ENCODE results near the gene LOXL3. TPM values are rescaled to one million over a fixed set of nuclear protein-coding genes. Genes with fewer than 3 reads are reported as not detected.
A peak's percentile ranks its signal among the peaks of the same experiment; 100 is the strongest.

The LOXL3 gene
- total and polyA plus RNA-seq, 2 of the 8 experiments (the other 6 are each of a cell fraction or from before 2014, with no cell fraction given), result 22.4 to 27.2 TPM

DNA sequence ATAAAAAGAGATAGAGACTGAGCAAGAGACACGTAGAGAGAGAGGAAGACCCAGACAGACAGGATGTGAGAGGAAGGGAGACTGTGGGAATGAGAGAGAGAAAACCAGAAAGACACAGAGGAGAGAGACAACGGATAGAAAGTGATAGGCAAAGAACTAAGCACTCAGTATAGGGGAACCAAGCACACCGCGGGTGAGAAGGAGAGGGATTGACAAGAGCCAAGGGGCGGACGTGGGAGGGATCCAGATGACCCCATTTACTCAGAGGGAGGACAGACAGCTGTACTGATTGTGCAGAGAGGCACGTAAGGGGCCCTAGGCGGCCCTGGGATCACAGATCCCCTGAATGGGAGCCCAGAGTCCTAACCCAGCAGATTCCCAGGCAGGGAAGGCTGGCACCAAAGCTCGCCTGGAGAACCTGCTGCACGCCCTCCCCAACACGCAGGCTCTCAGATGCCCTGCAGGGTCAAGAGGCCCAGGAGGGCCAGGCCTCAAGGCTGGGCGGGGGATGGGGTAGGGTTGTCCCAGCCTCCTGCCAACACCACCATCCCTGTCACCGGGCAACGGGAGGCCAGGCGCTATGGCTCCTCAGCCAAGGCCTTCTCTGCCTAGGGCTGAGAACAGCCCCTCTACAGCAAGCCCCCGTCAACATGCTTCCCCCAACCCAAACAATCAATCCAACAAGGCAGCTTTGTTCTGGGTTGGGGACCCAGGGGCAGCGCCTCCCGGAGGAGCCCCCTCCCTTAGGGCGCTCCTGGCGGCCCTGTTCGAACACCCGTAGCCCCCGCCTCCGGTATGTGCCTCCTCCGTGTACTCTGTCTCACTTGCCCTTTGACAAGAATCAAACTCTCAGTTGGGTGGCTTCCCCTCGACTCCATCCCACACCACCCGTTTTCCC is 579 bp downstream of the LOXL3 start (continued):
- TF ChIP-seq RNF2 (IDR thresholded peaks at IDR 0.05; ENCODE audit: borderline replicate concordance, low read depth, low read length, missing control alignments, poor library complexity, severe bottlenecking) (no peak), MAFK (IDR thresholded peaks at IDR 0.05; ENCODE audit: low read depth, low read length) (no peak), HDAC2 (IDR thresholded peaks at IDR 0.05; ENCODE audit: borderline replicate concordance in 1 of 2, low read depth in 2 of 2, low read length in 2 of 2) (0 out of 4 replicates have a peak, but pooled peaks of 1 of the 2 experiments have one; percentile 17), NRF1 (IDR thresholded peaks at IDR 0.05; ENCODE audit: low read depth, low read length) (no peak), CHD2 (IDR thresholded peaks at IDR 0.05; ENCODE audit: low read length) (no peak), SUZ12 (IDR thresholded peaks at IDR 0.05; ENCODE audit: low read length) (peak; percentile 23; the same call in 1 of the 2 replicates), SIRT6 (IDR thresholded peaks at IDR 0.05; ENCODE audit: low read length) (no peak), TAF1 (IDR thresholded peaks at IDR 0.05; ENCODE audit: low read depth, low read length) (0 out of 2 replicates have a peak, but pooled peaks have one; percentile 4), RBBP5 (IDR thresholded peaks at IDR 0.05; ENCODE audit: borderline replicate concordance, low read depth, low read length) (0 out of 2 replicates have a peak, but pooled peaks have one; percentile 54), SIN3A (conservative IDR thresholded peaks at IDR 0.05 in 1 of 2, IDR thresholded peaks at IDR 0.05 in 1 of 2; ENCODE audit: low read depth in 1 of 2, low read length in 2 of 2) (no peak), POLR2AphosphoS5 (IDR thresholded peaks at IDR 0.05; ENCODE audit: low read depth, low read length) (no peak)
